Right ventricle myocardium inferior (tissue), 1 donor: ENCODE data around the gene SHC3. TPM values are rescaled to one million over a fixed set of nuclear protein-coding genes. Genes with fewer than 3 reads are reported as not detected.
A peak's percentile ranks its signal among the peaks of the same experiment; 100 is the strongest.

Experiments
- ATAC-seq: fragments of 200-7000 bp; cut with Tn5 transposase; one replicate; pipeline ENCODE4 v1.9.1; 2020; ENCODE audit warnings: mild to moderate bottlenecking, moderate library complexity
- DNase-seq: peaks from one replicate; pipeline ENCODE4 v3.0.0; 2021; ENCODE audit errors: missing footprints
- intact Hi-C: fragments of 100-400 bp; cut with DNase I; formaldehyde crosslinking; loops from one replicate; pipeline ENCODE4 v1.11.0; 2022
- total RNA-seq: library from RNA; stranded (reverse); fragmentation: NEBNext Ultra II Directional; extraction: Animal tissue kit (Norgen Biotek cat#: 25700); gene quantifications from one replicate; pipeline ENCODE4 v1.2.1, GENCODE V29; 2021
- donor health status: DM: no; HTN: yes; CAD: no; lungs with severe emphysema.

The SHC3 gene
- total RNA-seq, 1 donor from 2014 or later: 1.1 TPM

- intact Hi-C loops: no loop called here
Observed at GRCh38 chr9:89083626-89084025, 95.0 kb downstream of the SHC3 start.

GRCh38 chr9:89080193-89080592 is 98.4 kb downstream of the SHC3 start:
- intact Hi-C loops: no loop called here
- peak; percentile 81 for DNase-seq

More at GRCh38 chr9:89083626-89084025, 95.0 kb downstream of the SHC3 start:
- DNase-seq (no peak), ATAC-seq (no peak)

GRCh38 chr9:89079391-89079790 is 99.2 kb downstream of the SHC3 start:
- peak; percentile 16 for ATAC-seq

More at GRCh38 chr9:89080193-89080592, 98.4 kb downstream of the SHC3 start:
- peak; percentile 76 for ATAC-seq

GRCh38 chr9:89078860-89079259 is 99.8 kb downstream of the SHC3 start:
- intact Hi-C loops: no loop called here
- ATAC-seq (peak; percentile 61), DNase-seq (no peak)

More at GRCh38 chr9:89079391-89079790, 99.2 kb downstream of the SHC3 start:
- intact Hi-C loops: no loop called here
- no peak for DNase-seq

- ATAC-seq (no peak), DNase-seq (no peak)
- intact Hi-C loops: no loop called here
Observed at GRCh38 chr9:89078421-89078820, 100.2 kb downstream of the SHC3 start.

GRCh38 chr9:89077519-89077918 is 101.1 kb downstream of the SHC3 start:
- ATAC-seq (no peak), DNase-seq (no peak)
- intact Hi-C loops: no loop called here

- intact Hi-C loops: no loop called here
- ATAC-seq: no peak
- DNase-seq: no peak
Observed at GRCh38 chr9:89073397-89073796, 105.2 kb downstream of the SHC3 start.

GRCh38 chr9:89071591-89071990 is 107.0 kb downstream of the SHC3 start:
- intact Hi-C loops: no loop called here
- DNase-seq: no peak
- no peak for ATAC-seq

- DNase-seq (no peak), ATAC-seq (no peak)
- intact Hi-C loops: no loop called here
Observed at GRCh38 chr9:89066835-89067234, 111.8 kb downstream of the SHC3 start.

- DNase-seq (no peak), ATAC-seq (no peak)
- intact Hi-C loops: no loop called here
Observed at GRCh38 chr9:89065921-89066320, 112.7 kb downstream of the SHC3 start.

GRCh38 chr9:89060790-89061189 is 117.8 kb downstream of the SHC3 start:
- no peak for DNase-seq
- no peak for ATAC-seq
- intact Hi-C loops: no loop called here

- ATAC-seq: no peak
- intact Hi-C loops: no loop called here
- no peak for DNase-seq
Observed at GRCh38 chr9:89059925-89060506, 118.6 kb downstream of the SHC3 start.

GRCh38 chr9:89058906-89059305 is 119.7 kb downstream of the SHC3 start:
- ATAC-seq (no peak), DNase-seq (no peak)
- intact Hi-C loops: no loop called here

GRCh38 chr9:89054865-89055495 is 123.6 kb downstream of the SHC3 start:
- intact Hi-C loops: no loop called here
- ATAC-seq (no peak), DNase-seq (no peak)

GRCh38 chr9:89053301-89053700 is 125.3 kb downstream of the SHC3 start:
- intact Hi-C loops: no loop called here
- ATAC-seq: no peak
- DNase-seq: no peak

- ATAC-seq (peak; percentile 90), DNase-seq (no peak)
- intact Hi-C loops: no loop called here
Observed at GRCh38 chr9:89052470-89053097, 126.0 kb downstream of the SHC3 start.

GRCh38 chr9:89051421-89052025 is 127.1 kb downstream of the SHC3 start:
- ATAC-seq (no peak), DNase-seq (no peak)
- intact Hi-C loops: no loop called here

- ATAC-seq: no peak
- no peak for DNase-seq
- intact Hi-C loops: no loop called here
Observed at GRCh38 chr9:89049646-89050045, 129.0 kb downstream of the SHC3 start.

GRCh38 chr9:89048616-89049015 is 130.0 kb downstream of the SHC3 start:
- DNase-seq (no peak), ATAC-seq (no peak)
- intact Hi-C loops: no loop called here

GRCh38 chr9:89047667-89048066 is 131.0 kb downstream of the SHC3 start:
- DNase-seq: no peak
- intact Hi-C loops: no loop called here
- no peak for ATAC-seq
